Motor neuron (in vitro differentiated cells): ENCODE results near the gene SFT2D1. TPM values are rescaled to one million over a fixed set of nuclear protein-coding genes. Genes with fewer than 3 reads are reported as not detected.
"Not testable (repeated sequence)": the region's sequence is repeated elsewhere in the genome, so short reads cannot be mapped to it uniquely, and the experiment has no call there.

Experiments used
- ATAC-seq, 8 experiments: fragments of 200-7000 bp; cut with Tn5 transposase; replicated peaks in 6 of 8; 2 replicates each; pipeline ENCODE4 v1.8.0; 2021; ENCODE audit warnings: mild to moderate bottlenecking in 8 of 8, moderate library complexity in 8 of 8
- H3K27ac ChIP-seq, 2 donors: fragments of 250-450 bp; sonication (Bioruptor Pico); 2 replicates each; pipeline ENCODE4 v1.9.0; 2021; ENCODE audit warnings: antibody characterized with exemption in 2 of 2, mild to moderate bottlenecking in 2 of 2, moderate library complexity in 1 of 2
- H3K4me1 ChIP-seq, 2 donors: fragments of 250-450 bp; sonication (Bioruptor Pico); replicated peaks in 1 of 2; 2 replicates each; pipeline ENCODE4 v1.6.1; 2021; ENCODE audit warnings: antibody characterized with exemption in 2 of 2, mild to moderate bottlenecking in 2 of 2, moderate library complexity in 1 of 2
- H3K4me3 ChIP-seq, 5 donors: fragments of 250-450 bp; sonication (Bioruptor Pico); 2 replicates each; pipeline ENCODE4 v1.9.0; 2021; ENCODE audit warnings: antibody characterized with exemption in 5 of 5, mild to moderate bottlenecking in 5 of 5, moderate library complexity in 4 of 5
- WGBS, 10 experiments: fragments of 450-650 bp; shearing (Covaris generic); methylation state at CpG; one replicate each; pipeline ENCODE4 v1.0.0; 2022; 5-methylcytosine and 5-hydroxymethylcytosine counted together
- in situ Hi-C, 9 experiments: fragments of 400-800 bp; cut with MboI; loops; one replicate each; pipeline ENCODE4 v1.15.0; 2021; ENCODE audit warnings: low sequenced_read_pairs in 9 of 9, low pct_unique_long_range_greater_than_20kb in 2 of 9; ENCODE audit not compliant: unreplicated experiment in 9 of 9
- total RNA-seq, 8 experiments: library from RNA; unstranded; fragments of 300-600 nt; gene quantifications; 2 replicates each; pipeline versions ENCODE4 v1.2.3 to v1.2.4, GENCODE V29; 2022

The SFT2D1 gene
- total RNA-seq, 8 experiments from 2014 or later = 21.4 to 53.5 (median 29.1) TPM

GRCh38 chr6:166381381-166381732 lies 39.0 kb upstream of the SFT2D1 start:
- Histone ChIP-seq H3K4me1 (peaks cover 0 to 9% of the 10 kb centered on the region in 2 donors), H3K27ac (no peak overlapping the region), H3K4me3 (peak overlapping the region; percentile 60 to 94 (median 74))
- WGBS, 10 experiments = 3 to 41% (median 23%) methylated on average over 2 to 6 of the region's 6 CpGs
- no peak for ATAC-seq
- in situ Hi-C loops = loop anchor here in 3 of 9 experiments (10.0 to 25.0 kb wide), 3 partner anchors 94 to 219 kb away; partner anchors contain the start of gene TBXT (in 1 of the 3)

DNA sequence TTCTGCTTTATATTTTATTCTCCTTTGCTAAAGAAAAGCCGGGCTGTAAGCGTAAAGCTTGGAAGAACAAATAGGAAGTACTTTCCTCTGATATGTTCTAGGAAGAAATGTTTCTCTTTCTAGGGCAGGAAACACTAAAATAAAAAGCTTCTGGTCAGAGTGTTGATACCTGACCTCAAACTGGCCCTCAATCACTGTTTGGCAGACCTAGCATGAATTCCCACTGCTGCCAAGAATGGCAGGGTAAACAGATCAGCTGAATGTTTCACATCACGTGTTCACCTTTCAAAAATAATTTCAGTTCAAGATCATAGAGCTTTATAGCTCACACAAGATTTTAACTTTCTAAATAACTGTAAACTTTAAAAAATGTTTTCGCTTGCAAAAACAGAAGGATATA lies 37.5 kb upstream of the SFT2D1 start:
- ATAC-seq = no peak
- WGBS, 10 experiments = 82 to 100% (median 95%) methylated on average over 2 to 4 of the region's 4 CpGs
- in situ Hi-C loops = loop anchor here in 3 of 9 experiments (10.0 to 25.0 kb wide), 3 partner anchors 92 to 217 kb away; partner anchors contain the start of gene TBXT (in 1 of the 3)

DNA sequence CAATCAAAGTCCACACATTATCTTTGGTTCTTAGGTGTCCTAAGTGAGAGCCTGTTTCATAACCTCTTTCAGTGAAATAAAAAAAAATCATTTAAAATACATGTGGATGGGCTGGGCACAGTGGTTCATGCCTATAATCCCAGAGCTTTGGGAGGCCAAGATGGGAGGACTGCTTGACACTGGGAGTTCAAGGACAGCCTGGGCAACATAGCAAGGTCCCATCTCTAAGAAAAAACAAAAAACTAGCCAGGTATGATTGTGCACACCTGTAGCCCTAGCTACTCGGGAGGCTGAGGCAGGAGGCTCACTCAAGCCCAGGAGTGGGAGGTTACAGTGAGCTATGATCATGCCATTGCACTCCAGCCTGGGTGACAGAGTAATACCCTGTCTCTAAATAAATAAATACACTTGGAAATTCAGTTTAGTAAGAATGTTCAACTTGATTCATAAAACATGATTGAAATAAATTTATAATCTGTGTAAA lies 36.8 kb upstream of the SFT2D1 start:
- in situ Hi-C loops = loop anchor here in 2 of 9 experiments (25.0 kb wide), 2 partner anchors 92 to 217 kb away; partner anchors contain the start of gene TBXT (in 1 of the 2)
- ATAC-seq = no peak
- 20 to 100% (median 100%) methylated on average over 1 of the region's 1 CpG; no CpG with 5 or more reads in 3 of the 10 experiments for WGBS, 10 experiments
- H3K27ac ChIP-seq = no peak overlapping the region
- peaks cover 2 to 8% of the 10 kb centered on the region in 2 donors for H3K4me1 ChIP-seq
- H3K4me3 ChIP-seq = no peak overlapping the region

More for the DNA sequence above, 37.5 kb upstream of the SFT2D1 start:
- no peak overlapping the region for H3K27ac ChIP-seq
- H3K4me1 ChIP-seq = peaks cover 2 to 9% of the 10 kb centered on the region in 2 donors
- no peak overlapping the region for H3K4me3 ChIP-seq

GRCh38 chr6:166377721-166378120 lies 35.4 kb upstream of the SFT2D1 start:
- Histone ChIP-seq H3K4me3 (no peak overlapping the region), H3K27ac (no peak overlapping the region), H3K4me1 (peaks cover 2 to 5% of the 10 kb centered on the region in 2 donors)
- no peak for ATAC-seq
- WGBS, 10 experiments = 0 to 83% (median 54%) methylated on average over 1 to 2 of the region's 2 CpGs
- in situ Hi-C loops = loop anchor here in 2 of 9 experiments (25.0 kb wide), 2 partner anchors 90 to 215 kb away; partner anchors contain the start of gene TBXT (in 1 of the 2)

GRCh38 chr6:166375013-166375412 lies 32.7 kb upstream of the SFT2D1 start:
- no peak overlapping the region for H3K27ac ChIP-seq
- no peak overlapping the region for H3K4me3 ChIP-seq
- in situ Hi-C loops = loop anchor here in 2 of 9 experiments (25.0 kb wide), 2 partner anchors 88 to 213 kb away; partner anchors contain the start of gene TBXT (in 1 of the 2)
- H3K4me1 ChIP-seq = peaks cover under 1 to 2% of the 10 kb centered on the region in 2 donors
- WGBS, 10 experiments = 57 to 100% (median 93%) methylated on average over 1 of the region's 1 CpG; no CpG with 5 or more reads in 1 of the 10 experiments
- ATAC-seq = peak in 3 of 8 experiments; percentile 62 to 81 (median 63)

- Histone ChIP-seq H3K27ac (no peak overlapping the region), H3K4me3 (no peak overlapping the region), H3K4me1 (peaks cover 8 to 16% of the 10 kb centered on the region in 2 donors)
- no peak for ATAC-seq
- WGBS, 10 experiments = 67 to 100% (median 94%) methylated on average over 1 to 3 of the region's 3 CpGs; no CpG with 5 or more reads in 4 of the 10 experiments
- in situ Hi-C loops = no loop called here
Observed at GRCh38 chr6:166370489-166370888, 28.1 kb upstream of the SFT2D1 start.

- no peak overlapping the region for H3K27ac ChIP-seq
Observed at GRCh38 chr6:166369782-166370181, 27.4 kb upstream of the SFT2D1 start.

GRCh38 chr6:166366921-166367320 lies 24.6 kb upstream of the SFT2D1 start:
- H3K4me1 ChIP-seq = peaks cover 15 to 28% of the 10 kb centered on the region in 2 donors
- H3K27ac ChIP-seq = no peak overlapping the region
- no peak overlapping the region for H3K4me3 ChIP-seq
- in situ Hi-C loops = no loop called here
- WGBS, 10 experiments = 81 to 100% (median 99%) methylated on average over 2 to 3 of the region's 3 CpGs; no CpG with 5 or more reads in 2 of the 10 experiments
- no peak for ATAC-seq

More at GRCh38 chr6:166369782-166370181, 27.4 kb upstream of the SFT2D1 start:
- Histone ChIP-seq H3K4me1 (peaks cover 9 to 21% of the 10 kb centered on the region in 2 donors), H3K4me3 (no peak overlapping the region)
- in situ Hi-C loops = no loop called here
- peak in 4 of 8 experiments; percentile 18 to 86 (median 32) for ATAC-seq
- 40 to 80% (median 57%) methylated on average over 1 to 3 of the region's 3 CpGs; no CpG with 5 or more reads in 2 of the 10 experiments for WGBS, 10 experiments

GRCh38 chr6:166365806-166366205 lies 23.5 kb upstream of the SFT2D1 start:
- Histone ChIP-seq H3K4me1 (peaks cover 15 to 28% of the 10 kb centered on the region in 2 donors), H3K4me3 (no peak overlapping the region), H3K27ac (peak overlapping the region; percentile 1 to 43)
- ATAC-seq = peak in 5 of 8 experiments; percentile 10 to 23 (median 16)
- in situ Hi-C loops = no loop called here
- WGBS, 10 experiments = 20 to 81% (median 52%) methylated on average over 1 to 6 of the region's 6 CpGs

DNA sequence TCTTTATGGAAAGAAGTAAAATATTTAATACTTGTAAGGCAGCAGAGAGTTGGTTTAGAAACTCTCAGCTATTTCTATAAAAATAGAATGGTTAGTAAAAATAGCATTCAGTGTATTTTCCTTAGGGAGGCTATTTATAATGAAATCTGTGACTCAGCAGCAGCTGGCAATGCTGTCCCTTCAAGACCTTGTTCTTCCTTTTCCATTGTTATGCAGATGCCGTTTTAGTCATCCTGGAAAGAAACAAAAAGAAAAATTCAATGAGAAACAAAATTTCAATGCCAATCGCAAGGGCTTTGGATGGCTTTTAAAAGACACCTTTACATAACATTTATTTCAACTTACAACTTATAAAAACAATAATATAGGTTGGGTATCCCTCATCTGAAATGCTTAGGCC lies 22.9 kb upstream of the SFT2D1 start:
- in situ Hi-C loops = no loop called here
- WGBS, 10 experiments = 0 to 50% (median 9%) methylated on average over 1 to 2 of the region's 2 CpGs; no CpG with 5 or more reads in 1 of the 10 experiments
- peak in 7 of 8 experiments; percentile 51 to 76 (median 69) for ATAC-seq
- Histone ChIP-seq H3K4me3 (no peak overlapping the region), H3K27ac (peak overlapping the region in 1 of 2 donors; percentile 48), H3K4me1 (peaks cover 15 to 28% of the 10 kb centered on the region in 2 donors)

- Histone ChIP-seq H3K27ac (peak overlapping the region in 1 of 2 donors; percentile 48), H3K4me1 (peaks cover 15 to 25% of the 10 kb centered on the region in 2 donors), H3K4me3 (no peak overlapping the region)
- in situ Hi-C loops = no loop called here
- peak in 5 of 8 experiments; percentile 8 to 73 (median 61) for ATAC-seq
- 50 to 100% (median 81%) methylated on average over 1 to 6 of the region's 7 CpGs; no CpG with 5 or more reads in 2 of the 10 experiments for WGBS, 10 experiments
Observed at GRCh38 chr6:166364456-166364855, 22.1 kb upstream of the SFT2D1 start.

- in situ Hi-C loops, H3K4me3 ChIP-seq, H3K27ac ChIP-seq, ATAC-seq: not testable (repeated sequence)
- peaks cover 15 to 25% of the 10 kb centered on the region in 2 donors for H3K4me1 ChIP-seq
- 80 to 100% (median 96%) methylated on average over 1 to 4 of the region's 4 CpGs; no CpG with 5 or more reads in 1 of the 10 experiments for WGBS, 10 experiments
Observed at GRCh38 chr6:166362427-166362826, 20.1 kb upstream of the SFT2D1 start.

DNA sequence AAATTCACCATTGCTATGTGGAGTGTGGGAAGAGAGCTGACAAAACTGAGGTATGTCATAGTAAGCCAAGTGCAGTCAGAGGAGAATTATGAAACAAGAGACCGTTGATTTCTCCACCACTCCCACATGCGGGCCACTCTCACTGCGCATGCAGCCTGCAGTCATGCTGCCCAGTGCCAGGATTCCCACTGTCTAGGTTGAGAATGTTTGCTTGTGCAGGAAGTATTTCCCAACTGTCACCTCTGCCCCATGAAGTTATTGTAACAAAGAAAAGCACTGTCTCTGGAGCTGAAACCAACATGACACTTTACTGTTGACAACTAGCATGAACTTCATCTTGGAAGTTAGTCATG lies 18.7 kb upstream of the SFT2D1 start:
- WGBS, 10 experiments = 61 to 100% (median 77%) methylated on average over 1 to 3 of the region's 3 CpGs; no CpG with 5 or more reads in 4 of the 10 experiments
- in situ Hi-C loops = no loop called here
- Histone ChIP-seq H3K4me1 (peaks cover 15 to 17% of the 10 kb centered on the region in 2 donors), H3K27ac (no peak overlapping the region), H3K4me3 (no peak overlapping the region)
- ATAC-seq = peak in 1 of 8 experiments; percentile 51
